ENCODE measurements around the gene KLHDC10. TPM values are rescaled to one million over a fixed set of nuclear protein-coding genes. Genes with fewer than 3 reads are reported as not detected.

KLHDC10 gene, protein sequence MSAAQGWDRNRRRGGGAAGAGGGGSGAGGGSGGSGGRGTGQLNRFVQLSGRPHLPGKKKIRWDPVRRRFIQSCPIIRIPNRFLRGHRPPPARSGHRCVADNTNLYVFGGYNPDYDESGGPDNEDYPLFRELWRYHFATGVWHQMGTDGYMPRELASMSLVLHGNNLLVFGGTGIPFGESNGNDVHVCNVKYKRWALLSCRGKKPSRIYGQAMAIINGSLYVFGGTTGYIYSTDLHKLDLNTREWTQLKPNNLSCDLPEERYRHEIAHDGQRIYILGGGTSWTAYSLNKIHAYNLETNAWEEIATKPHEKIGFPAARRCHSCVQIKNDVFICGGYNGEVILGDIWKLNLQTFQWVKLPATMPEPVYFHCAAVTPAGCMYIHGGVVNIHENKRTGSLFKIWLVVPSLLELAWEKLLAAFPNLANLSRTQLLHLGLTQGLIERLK
- total RNA-seq: 49.1 TPM

DNA sequence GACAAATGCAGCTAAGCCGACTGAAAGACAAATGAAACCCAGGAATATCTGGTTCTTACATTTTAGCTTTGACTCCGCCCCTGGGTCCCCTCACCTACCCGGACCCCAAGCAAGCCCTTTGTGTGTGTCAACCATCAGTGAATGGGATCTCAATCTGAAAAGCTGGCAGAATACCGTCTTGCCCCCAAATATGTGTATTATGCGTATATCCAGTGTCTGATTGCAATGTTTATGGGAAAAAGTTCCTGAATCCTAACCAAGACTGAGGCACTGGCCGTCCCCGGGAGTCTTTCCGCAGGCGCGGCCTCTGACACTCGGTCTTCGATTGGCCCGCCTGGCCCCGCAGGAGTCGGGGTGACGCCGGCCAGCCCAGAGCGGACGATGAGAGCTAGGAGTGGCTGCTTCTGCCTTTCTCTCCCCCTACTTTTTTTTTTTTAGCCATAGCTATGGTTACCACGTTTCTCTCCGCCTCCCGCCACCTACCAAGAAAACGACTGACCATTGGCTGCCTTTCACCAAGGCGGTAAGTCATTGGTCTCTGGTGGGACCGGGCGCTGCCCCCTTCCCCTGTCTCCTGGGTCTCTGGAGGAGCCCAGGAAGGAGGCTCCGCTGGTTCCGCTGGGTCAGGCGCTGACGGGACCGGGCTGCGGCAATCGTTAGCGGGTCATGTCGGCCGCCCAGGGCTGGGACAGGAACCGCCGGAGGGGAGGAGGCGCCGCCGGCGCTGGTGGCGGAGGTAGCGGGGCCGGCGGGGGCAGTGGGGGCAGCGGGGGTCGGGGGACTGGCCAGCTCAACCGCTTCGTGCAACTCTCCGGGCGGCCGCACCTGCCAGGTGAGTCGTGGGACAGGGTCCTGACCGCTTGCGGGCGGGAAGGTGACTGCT is at the start of gene KLHDC10:
Gene KLHDC10 (plus strand): TSS at position 557 of the 883 bp plus-strand sequence. CDS start 110 bp downstream, at position 667.
- Histone ChIP-seq H3K4me3 (ENCODE audit: low read length in 3 of 3) (peak within 1 kb of the TSS; percentile 90 to 94 (median 90)), H3K4me1 (ENCODE audit: control insufficient read depth in 3 of 3, insufficient read depth in 3 of 3, low read length in 3 of 3) (peaks cover 6 to 29% (median 17%) of the 10 kb centered on the region in 3 donors), H3K9me3 (ENCODE audit: control insufficient read depth in 3 of 3, low read length in 3 of 3) (no peaks in the 10 kb centered on the region)

GRCh38 chr7:130021105-130021834 is 49.1 kb upstream of the KLHDC10 start:
- H3K4me3 ChIP-seq (ENCODE audit: low read length in 3 of 3): peak overlapping the region; percentile 23 to 35 (median 29)
- peaks cover 18 to 26% (median 22%) of the 10 kb centered on the region in 3 donors for H3K4me1 ChIP-seq (ENCODE audit: control insufficient read depth in 3 of 3, insufficient read depth in 3 of 3, low read length in 3 of 3)
- peak overlapping the region; percentile 20 to 58 (median 34) for H3K9ac ChIP-seq (ENCODE audit: low read depth in 1 of 3, low read length in 3 of 3)
- H3K27ac ChIP-seq (ENCODE audit: low read depth, low read length): peak overlapping the region; percentile 94
- H3K9me3 ChIP-seq (ENCODE audit: control insufficient read depth in 3 of 3, low read length in 3 of 3): no peaks in the 10 kb centered on the region
- H3K36me3 ChIP-seq (ENCODE audit: control insufficient read depth in 3 of 3, insufficient read depth in 3 of 3, low read length in 3 of 3): peaks cover 24 to 43% (median 40%) of the 10 kb centered on the region in 3 donors
- no peaks in the 10 kb centered on the region for H3K27me3 ChIP-seq (ENCODE audit: control insufficient read depth in 3 of 3, insufficient read depth in 3 of 3, low read length in 3 of 3)

More for the DNA sequence above, at the start of gene KLHDC10:
- Histone ChIP-seq H3K27me3 (ENCODE audit: control insufficient read depth in 3 of 3, insufficient read depth in 3 of 3, low read length in 3 of 3) (no peaks in the 10 kb centered on the region), H3K36me3 (ENCODE audit: control insufficient read depth in 3 of 3, insufficient read depth in 3 of 3, low read length in 3 of 3) (no peaks in the 10 kb centered on the region), H3K27ac (ENCODE audit: low read depth, low read length) (peak within 1 kb of the TSS; percentile 71), H3K9ac (ENCODE audit: low read depth in 1 of 3, low read length in 3 of 3) (peak within 1 kb of the TSS; percentile 87 to 94 (median 88))

GRCh38 chr7:130022115-130022514 is 48.2 kb upstream of the KLHDC10 start:
- peak overlapping the region; percentile 94 for H3K27ac ChIP-seq (ENCODE audit: low read depth, low read length)
- peak overlapping the region; percentile 21 to 58 (median 32) for H3K9ac ChIP-seq (ENCODE audit: low read depth in 1 of 3, low read length in 3 of 3)
- H3K27me3 ChIP-seq (ENCODE audit: control insufficient read depth in 3 of 3, insufficient read depth in 3 of 3, low read length in 3 of 3): no peaks in the 10 kb centered on the region
- H3K4me3 ChIP-seq (ENCODE audit: low read length in 3 of 3): peak overlapping the region in 1 of 3 donors; percentile 35
- H3K36me3 ChIP-seq (ENCODE audit: control insufficient read depth in 3 of 3, insufficient read depth in 3 of 3, low read length in 3 of 3): peaks cover 24 to 47% (median 44%) of the 10 kb centered on the region in 3 donors
- peaks cover 18 to 26% (median 22%) of the 10 kb centered on the region in 3 donors for H3K4me1 ChIP-seq (ENCODE audit: control insufficient read depth in 3 of 3, insufficient read depth in 3 of 3, low read length in 3 of 3)
- no peaks in the 10 kb centered on the region for H3K9me3 ChIP-seq (ENCODE audit: control insufficient read depth in 3 of 3, low read length in 3 of 3)

- peaks cover 18 to 26% (median 22%) of the 10 kb centered on the region in 3 donors for H3K4me1 ChIP-seq (ENCODE audit: control insufficient read depth in 3 of 3, insufficient read depth in 3 of 3, low read length in 3 of 3)
- peaks cover 26 to 48% (median 46%) of the 10 kb centered on the region in 3 donors for H3K36me3 ChIP-seq (ENCODE audit: control insufficient read depth in 3 of 3, insufficient read depth in 3 of 3, low read length in 3 of 3)
- peak overlapping the region; percentile 94 for H3K27ac ChIP-seq (ENCODE audit: low read depth, low read length)
- peak overlapping the region in 2 of 3 donors; percentile 21 to 58 for H3K9ac ChIP-seq (ENCODE audit: low read depth in 1 of 3, low read length in 3 of 3)
- no peaks in the 10 kb centered on the region for H3K27me3 ChIP-seq (ENCODE audit: control insufficient read depth in 3 of 3, insufficient read depth in 3 of 3, low read length in 3 of 3)
- H3K4me3 ChIP-seq (ENCODE audit: low read length in 3 of 3): no peak overlapping the region
- H3K9me3 ChIP-seq (ENCODE audit: control insufficient read depth in 3 of 3, low read length in 3 of 3): no peaks in the 10 kb centered on the region
Measured at GRCh38 chr7:130022623-130023175, 47.6 kb upstream of the KLHDC10 start.

- H3K9ac ChIP-seq (ENCODE audit: low read depth in 1 of 3, low read length in 3 of 3): no peak overlapping the region
- H3K9me3 ChIP-seq (ENCODE audit: control insufficient read depth in 3 of 3, low read length in 3 of 3): no peaks in the 10 kb centered on the region
- no peak overlapping the region for H3K27ac ChIP-seq (ENCODE audit: low read depth, low read length)
- H3K27me3 ChIP-seq (ENCODE audit: control insufficient read depth in 3 of 3, insufficient read depth in 3 of 3, low read length in 3 of 3): no peaks in the 10 kb centered on the region
- H3K36me3 ChIP-seq (ENCODE audit: control insufficient read depth in 3 of 3, insufficient read depth in 3 of 3, low read length in 3 of 3): peaks cover 27 to 45% (median 44%) of the 10 kb centered on the region in 3 donors
- no peak overlapping the region for H3K4me3 ChIP-seq (ENCODE audit: low read length in 3 of 3)
- peaks cover 16 to 25% (median 21%) of the 10 kb centered on the region in 3 donors for H3K4me1 ChIP-seq (ENCODE audit: control insufficient read depth in 3 of 3, insufficient read depth in 3 of 3, low read length in 3 of 3)
Measured at GRCh38 chr7:130024390-130024789, 45.9 kb upstream of the KLHDC10 start.

- H3K9me3 ChIP-seq (ENCODE audit: control insufficient read depth in 3 of 3, low read length in 3 of 3): no peaks in the 10 kb centered on the region
- H3K27me3 ChIP-seq (ENCODE audit: control insufficient read depth in 3 of 3, insufficient read depth in 3 of 3, low read length in 3 of 3): no peaks in the 10 kb centered on the region
- peaks cover 16 to 34% (median 31%) of the 10 kb centered on the region in 3 donors for H3K36me3 ChIP-seq (ENCODE audit: control insufficient read depth in 3 of 3, insufficient read depth in 3 of 3, low read length in 3 of 3)
- no peak overlapping the region for H3K9ac ChIP-seq (ENCODE audit: low read depth in 1 of 3, low read length in 3 of 3)
- H3K4me1 ChIP-seq (ENCODE audit: control insufficient read depth in 3 of 3, insufficient read depth in 3 of 3, low read length in 3 of 3): no peaks in the 10 kb centered on the region
- no peak overlapping the region for H3K4me3 ChIP-seq (ENCODE audit: low read length in 3 of 3)
- no peak overlapping the region for H3K27ac ChIP-seq (ENCODE audit: low read depth, low read length)
Measured at GRCh38 chr7:130032698-130033097, 37.6 kb upstream of the KLHDC10 start.

DNA sequence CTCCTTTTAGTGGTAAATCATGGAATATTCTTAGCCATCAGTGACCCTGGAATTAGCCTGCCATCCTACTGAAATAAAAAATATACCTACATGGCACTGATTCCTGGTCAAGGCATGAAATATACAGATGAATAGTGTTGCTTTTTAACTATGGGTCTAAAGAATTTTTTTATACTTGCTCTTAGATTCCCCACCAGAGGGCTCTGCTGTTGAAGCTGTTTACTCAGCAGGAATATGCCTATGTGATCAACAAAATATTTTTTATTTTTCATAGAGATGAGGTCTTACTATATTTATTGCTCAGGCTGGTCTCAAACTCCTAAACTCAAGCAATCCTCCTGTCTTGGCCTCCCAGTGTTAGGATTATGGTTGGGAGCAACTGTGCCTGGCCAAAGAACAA is 32.6 kb upstream of the KLHDC10 start:
- Histone ChIP-seq H3K27ac (ENCODE audit: low read depth, low read length) (no peak overlapping the region), H3K4me1 (ENCODE audit: control insufficient read depth in 3 of 3, insufficient read depth in 3 of 3, low read length in 3 of 3) (no peaks in the 10 kb centered on the region), H3K27me3 (ENCODE audit: control insufficient read depth in 3 of 3, insufficient read depth in 3 of 3, low read length in 3 of 3) (no peaks in the 10 kb centered on the region), H3K4me3 (ENCODE audit: low read length in 3 of 3) (no peak overlapping the region), H3K9ac (ENCODE audit: low read depth in 1 of 3, low read length in 3 of 3) (no peak overlapping the region), H3K36me3 (ENCODE audit: control insufficient read depth in 3 of 3, insufficient read depth in 3 of 3, low read length in 3 of 3) (peaks cover 20 to 43% (median 35%) of the 10 kb centered on the region in 3 donors), H3K9me3 (ENCODE audit: control insufficient read depth in 3 of 3, low read length in 3 of 3) (no peaks in the 10 kb centered on the region)

DNA sequence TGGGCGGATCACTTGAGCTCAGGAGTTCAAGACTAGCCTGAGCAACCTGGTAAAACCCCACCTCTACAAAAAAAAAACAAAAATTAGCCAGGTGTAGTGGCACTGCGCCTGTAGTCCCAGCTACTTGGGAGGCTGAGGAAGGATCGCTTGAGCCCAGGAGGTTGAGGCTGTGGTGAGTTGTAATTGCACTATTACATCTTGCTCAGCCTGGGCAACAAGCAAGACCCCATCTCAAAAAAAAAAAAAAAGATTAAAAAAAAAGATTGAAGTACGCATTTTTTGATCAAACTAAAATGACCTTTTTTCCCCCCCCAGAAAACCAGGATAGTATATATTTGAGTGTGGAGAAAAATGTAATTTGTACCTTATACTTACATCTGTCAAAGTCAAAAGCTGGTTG is 29.8 kb upstream of the KLHDC10 start:
- Histone ChIP-seq H3K36me3 (ENCODE audit: control insufficient read depth in 3 of 3, insufficient read depth in 3 of 3, low read length in 3 of 3) (peaks cover 14 to 44% (median 35%) of the 10 kb centered on the region in 3 donors), H3K4me1 (ENCODE audit: control insufficient read depth in 3 of 3, insufficient read depth in 3 of 3, low read length in 3 of 3) (no peaks in the 10 kb centered on the region), H3K27ac (ENCODE audit: low read depth, low read length) (no peak overlapping the region), H3K4me3 (ENCODE audit: low read length in 3 of 3) (no peak overlapping the region), H3K9ac (ENCODE audit: low read depth in 1 of 3, low read length in 3 of 3) (no peak overlapping the region), H3K9me3 (ENCODE audit: control insufficient read depth in 3 of 3, low read length in 3 of 3) (no peaks in the 10 kb centered on the region), H3K27me3 (ENCODE audit: control insufficient read depth in 3 of 3, insufficient read depth in 3 of 3, low read length in 3 of 3) (no peaks in the 10 kb centered on the region)

DNA sequence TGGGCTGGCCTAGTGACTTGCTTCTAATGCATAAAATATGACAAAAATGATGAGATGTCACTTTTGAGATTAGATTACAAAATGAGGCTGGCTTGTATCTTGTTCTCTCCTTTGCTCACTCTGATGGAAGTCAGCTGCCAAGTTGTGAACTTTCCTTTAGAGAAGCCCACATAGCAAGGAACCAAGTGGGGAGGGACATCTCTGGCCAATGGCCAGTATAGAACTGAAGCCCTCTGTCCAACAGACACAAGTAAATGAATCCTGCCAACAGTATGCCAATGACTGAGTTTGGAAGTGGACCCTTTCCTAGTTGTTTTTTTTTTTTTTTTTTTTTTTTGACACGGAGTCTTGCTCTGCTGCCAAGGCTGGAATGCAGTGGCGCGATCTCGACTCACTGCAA is 22.5 kb upstream of the KLHDC10 start:
- Histone ChIP-seq H3K27ac (ENCODE audit: low read depth, low read length) (no peak overlapping the region), H3K27me3 (ENCODE audit: control insufficient read depth in 3 of 3, insufficient read depth in 3 of 3, low read length in 3 of 3) (no peaks in the 10 kb centered on the region), H3K9me3 (ENCODE audit: control insufficient read depth in 3 of 3, low read length in 3 of 3) (no peaks in the 10 kb centered on the region), H3K4me1 (ENCODE audit: control insufficient read depth in 3 of 3, insufficient read depth in 3 of 3, low read length in 3 of 3) (peaks cover 5 to 7% (median 6%) of the 10 kb centered on the region in 3 donors), H3K36me3 (ENCODE audit: control insufficient read depth in 3 of 3, insufficient read depth in 3 of 3, low read length in 3 of 3) (peaks cover 3 to 17% (median 7%) of the 10 kb centered on the region in 3 donors), H3K9ac (ENCODE audit: low read depth in 1 of 3, low read length in 3 of 3) (no peak overlapping the region), H3K4me3 (ENCODE audit: low read length in 3 of 3) (no peak overlapping the region)
